Fibroblast of lung (primary cell): ENCODE measurements around the gene KCNA3. TPM values are rescaled to one million over a fixed set of nuclear protein-coding genes. Genes with fewer than 3 reads are reported as not detected.

ENCODE experiments used
- DNase-seq, 2 donors: peaks; one replicate each; pipeline versions ENCODE4 v3.0.0 to v3.0.0-alpha.2; 2010; ENCODE audit warnings: low read depth in 2 of 2
- H2AFZ ChIP-seq: 2 replicates; pipeline ENCODE4 v1.5.1; 2012; ENCODE audit warnings: low read length, control low read depth, inconsistent platforms
- H3K27ac ChIP-seq: 2 replicates; pipeline ENCODE4 v1.5.1; 2011; ENCODE audit warnings: low read length, control low read depth; ENCODE audit not compliant: insufficient read depth
- H3K27me3 ChIP-seq: 2 replicates; pipeline ENCODE4 v1.5.1; 2011; ENCODE audit warnings: mild to moderate bottlenecking, low read length; ENCODE audit not compliant: control insufficient read depth, insufficient read depth
- H3K36me3 ChIP-seq: 2 replicates; pipeline ENCODE4 v1.5.1; 2011; ENCODE audit warnings: low read length; ENCODE audit not compliant: control insufficient read depth, insufficient read depth
- H3K4me1 ChIP-seq: 2 replicates; pipeline ENCODE4 v1.5.1; 2011; ENCODE audit warnings: low read length; ENCODE audit not compliant: control insufficient read depth, insufficient read depth; ENCODE audit errors: extremely low read depth
- H3K4me2 ChIP-seq: 2 replicates; pipeline ENCODE4 v1.5.1; 2011; ENCODE audit warnings: low read length, control low read depth; ENCODE audit not compliant: insufficient read depth; ENCODE audit errors: extremely low read depth
- H3K4me3 ChIP-seq, 4 experiments: fragments of 200-600 bp in 1 of 4; sonication (generic) in 1 of 4; replicated peaks in 1 of 4; 2 replicates each; pipeline ENCODE4 v1.5.1; 2011 to 2016; ENCODE audit warnings: low read length in 4 of 4, low read depth in 3 of 4, mild to moderate bottlenecking in 3 of 4, control low read depth in 2 of 4, inconsistent platforms in 1 of 4, mixed read lengths in 1 of 4; ENCODE audit not compliant: insufficient read depth in 1 of 4; ENCODE audit errors: control extremely low read depth in 1 of 4
- H3K79me2 ChIP-seq: 2 replicates; pipeline ENCODE4 v1.5.1; 2012; ENCODE audit warnings: mild to moderate bottlenecking, low read length, inconsistent platforms; ENCODE audit not compliant: control insufficient read depth, insufficient read depth
- H3K9ac ChIP-seq: 2 replicates; pipeline ENCODE4 v1.5.1; 2011; ENCODE audit warnings: mild to moderate bottlenecking, low read length, control low read depth; ENCODE audit not compliant: insufficient read depth
- H3K9me3 ChIP-seq: 2 replicates; pipeline ENCODE4 v1.5.1; 2012; ENCODE audit warnings: low read depth, low read length; ENCODE audit not compliant: control insufficient read depth, insufficient read depth
- H4K20me1 ChIP-seq: 2 replicates; pipeline ENCODE4 v1.5.1; 2011; ENCODE audit warnings: low read length; ENCODE audit not compliant: control insufficient read depth, insufficient read depth; ENCODE audit errors: extremely low read depth
- CTCF ChIP-seq, 2 donors: IDR thresholded peaks in 1 of 2; conservative IDR thresholded peaks in 1 of 2; 1 replicate in 1 of 2; 2 replicates in 1 of 2; pipeline ENCODE4 v1.5.1; 2011 to 2012; ENCODE audit warnings: low read length in 2 of 2, control low read depth in 1 of 2, inconsistent platforms in 1 of 2, low read depth in 1 of 2, mild to moderate bottlenecking in 1 of 2
- EZH2 ChIP-seq: IDR thresholded peaks from 2 replicates; pipeline ENCODE4 v1.5.1; 2012; ENCODE audit warnings: low read length, control low read depth, mild to moderate bottlenecking; ENCODE audit errors: missing control alignments
- polyA plus RNA-seq, 2 donors: library from polyadenylated mRNA; depleted of rRNA in 1 of 2; stranded (reverse) in 1 of 2; unstranded in 1 of 2; fragments of >200 nt; gene quantifications; 2 replicates each; pipeline ENCODE4 v1.2.1, GENCODE V29; 2011 to 2012; ENCODE audit warnings: missing spikeins in 1 of 2
- total RNA-seq: library from RNA; depleted of rRNA; stranded (reverse); fragments of >200 nt; gene quantifications from 2 replicates; pipeline ENCODE4 v1.2.1, GENCODE V29; 2014

The KCNA3 gene
- total and polyA plus RNA-seq, 2 donors (not counting 1 experiment from before 2014, with no cell fraction given), result 2.7 to 5.6 TPM

DNA sequence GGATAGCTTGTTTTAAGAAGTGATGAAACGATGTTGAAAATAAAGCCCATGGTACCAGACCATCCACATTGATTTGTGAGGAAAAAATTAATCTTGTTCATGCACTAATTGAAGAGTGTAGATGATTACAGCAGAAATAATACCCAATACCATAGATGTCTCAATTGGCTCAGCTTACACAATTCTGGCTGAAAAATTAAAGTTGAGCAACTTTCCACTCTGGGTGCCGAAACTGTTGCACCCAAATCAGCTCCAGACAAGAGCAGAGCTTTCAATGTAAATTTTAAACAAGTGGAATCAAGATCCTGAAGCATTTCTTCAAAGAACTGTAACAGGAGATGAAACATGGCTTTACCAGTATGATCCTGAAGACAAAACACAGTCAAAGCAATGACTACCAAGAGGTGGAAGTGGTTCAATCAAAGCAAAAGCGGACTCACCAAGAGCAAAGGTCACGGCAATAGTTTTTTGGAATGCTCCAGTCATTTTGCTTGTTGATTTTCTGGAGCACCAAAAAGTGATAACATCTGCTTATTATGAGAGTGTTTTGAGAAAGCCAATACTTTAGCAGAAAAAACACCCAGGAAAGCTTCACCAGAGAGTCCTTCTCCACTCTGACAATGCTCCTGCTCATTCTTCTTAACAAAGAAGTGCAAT, 16.1 kb upstream of the KCNA3 start:
- Histone ChIP-seq H3K27me3 (no peaks in the 10 kb centered on the region), H3K9ac (no peak overlapping the region), H3K4me3 (no peak overlapping the region), H3K9me3 (no peaks in the 10 kb centered on the region), H3K36me3 (no peaks in the 10 kb centered on the region), H3K27ac (no peak overlapping the region), H3K79me2 (no peaks in the 10 kb centered on the region), H3K4me1 (no peaks in the 10 kb centered on the region), H4K20me1 (no peaks in the 10 kb centered on the region), H3K4me2 (no peak overlapping the region), H2AFZ (no peak overlapping the region)
- no peak for DNase-seq
- TF ChIP-seq CTCF (conservative IDR thresholded peaks at IDR 0.05 in 1 of 2, IDR thresholded peaks at IDR 0.05 in 1 of 2; ENCODE audit: low read depth in 1 of 2, low read length in 2 of 2) (no peak), EZH2 (no peak)

- no peaks in the 10 kb centered on the region for H3K4me1 ChIP-seq
Measured at GRCh38 chr1:110689868-110690267, 15.1 kb upstream of the KCNA3 start.

GRCh38 chr1:110688514-110688913, 13.8 kb upstream of the KCNA3 start:
- no peak overlapping the region for H3K9ac ChIP-seq
- H3K27ac ChIP-seq, result no peak overlapping the region
- no peak for DNase-seq
- H3K9me3 ChIP-seq, result no peaks in the 10 kb centered on the region
- no peaks in the 10 kb centered on the region for H4K20me1 ChIP-seq
- H3K27me3 ChIP-seq, result no peaks in the 10 kb centered on the region
- no peak overlapping the region for H2AFZ ChIP-seq
- H3K4me1 ChIP-seq, result no peaks in the 10 kb centered on the region
- H3K36me3 ChIP-seq, result no peaks in the 10 kb centered on the region
- H3K4me2 ChIP-seq, result no peak overlapping the region
- TF ChIP-seq CTCF (conservative IDR thresholded peaks at IDR 0.05 in 1 of 2, IDR thresholded peaks at IDR 0.05 in 1 of 2; ENCODE audit: low read depth in 1 of 2, low read length in 2 of 2), result no peak
- TF ChIP-seq EZH2, result no peak
- H3K4me3 ChIP-seq, result no peak overlapping the region
- no peaks in the 10 kb centered on the region for H3K79me2 ChIP-seq

More at GRCh38 chr1:110689868-110690267, 15.1 kb upstream of the KCNA3 start:
- H3K79me2 ChIP-seq, result no peaks in the 10 kb centered on the region
- H3K27me3 ChIP-seq, result no peaks in the 10 kb centered on the region
- no peaks in the 10 kb centered on the region for H4K20me1 ChIP-seq
- H3K4me2 ChIP-seq, result no peak overlapping the region
- TF ChIP-seq CTCF (conservative IDR thresholded peaks at IDR 0.05 in 1 of 2, IDR thresholded peaks at IDR 0.05 in 1 of 2; ENCODE audit: low read depth in 1 of 2, low read length in 2 of 2), result no peak
- TF ChIP-seq EZH2, result no peak
- no peak overlapping the region for H2AFZ ChIP-seq
- DNase-seq, result no peak
- no peaks in the 10 kb centered on the region for H3K9me3 ChIP-seq
- H3K36me3 ChIP-seq, result no peaks in the 10 kb centered on the region
- H3K27ac ChIP-seq, result no peak overlapping the region
- H3K9ac ChIP-seq, result no peak overlapping the region
- no peak overlapping the region for H3K4me3 ChIP-seq
